Measurements from ENCODE around the gene PCDH19.

The PCDH19 gene

GRCh38 chrX:100264200-100264599, 145.9 kb downstream of the PCDH19 start:
- TF ChIP-seq, protein P1, sequence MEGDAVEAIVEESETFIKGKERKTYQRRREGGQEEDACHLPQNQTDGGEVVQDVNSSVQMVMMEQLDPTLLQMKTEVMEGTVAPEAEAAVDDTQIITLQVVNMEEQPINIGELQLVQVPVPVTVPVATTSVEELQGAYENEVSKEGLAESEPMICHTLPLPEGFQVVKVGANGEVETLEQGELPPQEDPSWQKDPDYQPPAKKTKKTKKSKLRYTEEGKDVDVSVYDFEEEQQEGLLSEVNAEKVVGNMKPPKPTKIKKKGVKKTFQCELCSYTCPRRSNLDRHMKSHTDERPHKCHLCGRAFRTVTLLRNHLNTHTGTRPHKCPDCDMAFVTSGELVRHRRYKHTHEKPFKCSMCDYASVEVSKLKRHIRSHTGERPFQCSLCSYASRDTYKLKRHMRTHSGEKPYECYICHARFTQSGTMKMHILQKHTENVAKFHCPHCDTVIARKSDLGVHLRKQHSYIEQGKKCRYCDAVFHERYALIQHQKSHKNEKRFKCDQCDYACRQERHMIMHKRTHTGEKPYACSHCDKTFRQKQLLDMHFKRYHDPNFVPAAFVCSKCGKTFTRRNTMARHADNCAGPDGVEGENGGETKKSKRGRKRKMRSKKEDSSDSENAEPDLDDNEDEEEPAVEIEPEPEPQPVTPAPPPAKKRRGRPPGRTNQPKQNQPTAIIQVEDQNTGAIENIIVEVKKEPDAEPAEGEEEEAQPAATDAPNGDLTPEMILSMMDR (IDR thresholded peaks at IDR 0.05; ENCODE audit: low read length, missing control alignments) = no peak
- no peak overlapping the region for H3K4me3 ChIP-seq (replicated peaks; ENCODE audit: low read depth, low read length)
- no peak for DNase-seq (ENCODE audit: low read depth)

- TF ChIP-seq, protein P1 (IDR thresholded peaks at IDR 0.05; ENCODE audit: low read length, missing control alignments) = no peak
- DNase-seq (ENCODE audit: low read depth) = no peak
- H3K4me3 ChIP-seq (replicated peaks; ENCODE audit: low read depth, low read length) = no peak overlapping the region
Observed at GRCh38 chrX:100263650-100264049, 146.4 kb downstream of the PCDH19 start.

GRCh38 chrX:100248885-100249493, 161.1 kb downstream of the PCDH19 start:
- H3K4me3 ChIP-seq (replicated peaks; ENCODE audit: low read depth, low read length) = no peak overlapping the region
- TF ChIP-seq, protein P1 (IDR thresholded peaks at IDR 0.05; ENCODE audit: low read length, missing control alignments) = no peak
- no peak for DNase-seq (ENCODE audit: low read depth)

DNA sequence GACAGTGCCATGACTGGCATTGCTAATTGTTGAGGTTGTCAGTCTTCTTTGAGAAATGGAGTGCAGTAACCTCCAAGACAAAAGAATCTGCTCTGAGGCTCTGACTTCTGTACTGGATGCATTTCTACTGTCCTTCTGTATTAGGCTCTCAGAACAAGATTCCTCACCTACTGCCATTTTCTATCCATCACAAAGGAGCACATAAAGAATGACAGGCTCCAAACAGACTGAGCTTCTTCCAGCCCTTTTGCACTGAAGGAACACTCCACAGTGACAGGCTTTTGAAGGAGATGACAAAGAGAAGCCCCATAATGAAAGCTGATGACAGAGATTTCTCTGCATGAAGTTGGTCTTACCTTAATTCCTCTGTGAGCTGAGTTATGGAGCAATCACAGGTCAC, 162.2 kb downstream of the PCDH19 start:
- DNase-seq (ENCODE audit: low read depth) = no peak
- no peak overlapping the region for H3K4me3 ChIP-seq (replicated peaks; ENCODE audit: low read depth, low read length)
- TF ChIP-seq, protein P1 (IDR thresholded peaks at IDR 0.05; ENCODE audit: low read length, missing control alignments) = no peak

DNA sequence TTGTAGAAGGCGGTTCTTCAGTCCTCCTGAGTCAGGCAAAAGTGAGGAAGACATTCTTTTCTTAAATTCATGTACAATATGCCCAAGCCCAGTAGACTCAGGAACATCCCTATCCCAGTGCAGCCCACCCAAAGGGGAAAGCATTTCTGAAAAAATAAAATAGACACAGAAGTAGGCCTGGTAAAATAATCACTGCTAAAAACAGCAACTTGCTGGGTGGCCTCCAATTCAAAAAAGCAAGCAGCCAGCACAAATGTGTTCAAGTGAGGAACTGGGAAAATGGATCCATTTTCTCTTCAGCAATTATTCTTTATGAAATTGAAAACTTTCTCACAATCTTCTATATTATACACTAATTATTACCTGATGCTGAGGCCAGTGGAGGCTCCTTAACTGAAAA, 165.4 kb downstream of the PCDH19 start:
- no peak overlapping the region for H3K4me3 ChIP-seq (replicated peaks; ENCODE audit: low read depth, low read length)
- no peak for DNase-seq (ENCODE audit: low read depth)
- TF ChIP-seq, protein P1 (IDR thresholded peaks at IDR 0.05; ENCODE audit: low read length, missing control alignments) = no peak
